22Rv1 (cell line): Measurements from ENCODE around the gene ASTN2.

ENCODE experiments used
- H3K27ac ChIP-seq: fragments of 450-650 bp; 2 replicates; pipeline ENCODE4 v1.5.1; 2017
- CTCF ChIP-seq: fragments of 450-650 bp; IDR thresholded peaks from 2 replicates; pipeline ENCODE4 v1.5.1; 2017; ENCODE audit warnings: mild to moderate bottlenecking
- ZFX ChIP-seq: fragments of 450-650 bp; IDR thresholded peaks from 2 replicates; pipeline ENCODE4 v1.6.1; 2017; ENCODE audit warnings: antibody characterized with exemption, borderline replicate concordance

ASTN2 gene

GRCh38 chr9:116381350-116381749 is 1033.5 kb downstream of the ASTN2 start:
- no peak for TF ChIP-seq CTCF
- TF ChIP-seq ZFX: no peak
- H3K27ac ChIP-seq: no peak overlapping the region

- H3K27ac ChIP-seq: no peak overlapping the region
- TF ChIP-seq ZFX (no peak), CTCF (no peak)
Measured at GRCh38 chr9:116380496-116380995, 1034.3 kb downstream of the ASTN2 start.

GRCh38 chr9:116379821-116380220 is 1035.0 kb downstream of the ASTN2 start:
- TF ChIP-seq ZFX (no peak), CTCF (no peak)
- no peak overlapping the region for H3K27ac ChIP-seq

DNA sequence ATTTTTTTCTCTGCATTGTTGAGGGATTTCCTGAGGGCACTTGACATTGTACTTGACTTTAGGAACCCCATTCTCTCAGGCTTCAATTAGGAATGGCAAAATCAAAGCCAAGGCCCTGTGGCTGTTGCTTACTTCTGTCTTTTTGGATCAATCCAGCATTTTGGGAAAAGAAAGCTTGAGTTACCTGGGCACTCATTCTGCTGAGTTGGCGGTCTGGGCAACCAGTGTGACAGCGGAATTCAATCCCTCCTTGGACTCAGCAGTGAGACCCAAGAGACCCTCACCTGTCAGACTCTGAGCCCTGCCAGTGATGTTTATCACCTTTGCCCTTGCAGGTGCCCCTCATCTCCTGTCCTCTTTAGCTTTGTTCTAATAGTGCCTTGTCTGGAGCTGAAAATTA is 1036.0 kb downstream of the ASTN2 start:
- H3K27ac ChIP-seq: no peak overlapping the region
- TF ChIP-seq ZFX (no peak), CTCF (no peak)

DNA sequence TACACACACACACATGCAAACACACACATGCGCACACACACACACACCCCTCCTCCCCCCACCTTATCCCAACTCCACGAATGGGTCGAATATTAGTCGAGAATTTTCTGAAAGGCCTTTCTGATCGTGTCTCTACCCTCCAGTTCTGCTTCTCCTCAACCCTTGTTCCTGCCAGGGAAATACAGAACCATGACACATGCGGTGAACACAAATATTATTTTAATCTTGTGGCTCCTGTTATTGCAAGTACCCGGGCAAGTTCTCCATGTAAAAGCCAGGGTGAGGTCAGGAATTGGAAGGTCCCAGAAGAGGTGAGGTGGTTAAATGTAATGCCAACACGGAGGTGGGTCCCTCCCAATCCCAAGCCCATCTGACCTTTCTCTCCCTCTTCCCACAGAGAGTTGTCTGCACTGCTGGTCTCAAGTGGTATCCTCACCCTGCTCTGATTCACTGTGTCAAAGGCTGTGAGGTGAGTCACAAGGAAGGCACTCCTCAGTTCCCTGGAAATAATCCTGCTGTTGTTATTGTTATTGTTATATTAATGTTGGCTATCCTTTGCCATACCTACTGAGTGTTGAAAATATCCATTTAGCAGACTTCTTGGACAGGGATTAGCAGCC is 1037.6 kb downstream of the ASTN2 start:
- TF ChIP-seq ZFX: no peak
- no peak for TF ChIP-seq CTCF
- no peak overlapping the region for H3K27ac ChIP-seq
